Thyroid gland (tissue), 4 donors: Measurements from ENCODE around the gene COL28A1.

Source experiments
- POLR2A ChIP-seq, 2 donors: fragments of 450-650 bp; IDR thresholded peaks; one replicate each; pipeline ENCODE4 v1.6.1; 2017; ENCODE audit warnings: antibody characterized with exemption in 2 of 2, mild to moderate bottlenecking in 2 of 2, moderate library complexity in 1 of 2
- TF ChIP-seq, protein P1 (sequence below), 6 experiments: fragments of 200-600 bp in 3 of 6; fragments of 450-650 bp in 3 of 6; sonication (generic) in 3 of 6; IDR thresholded peaks; one replicate each; pipeline ENCODE4 v1.5.1; 2016 to 2019; ENCODE audit warnings: antibody characterized with exemption in 6 of 6, mild to moderate bottlenecking in 2 of 6, inconsistent platforms in 1 of 6, moderate library complexity in 1 of 6

DNA sequence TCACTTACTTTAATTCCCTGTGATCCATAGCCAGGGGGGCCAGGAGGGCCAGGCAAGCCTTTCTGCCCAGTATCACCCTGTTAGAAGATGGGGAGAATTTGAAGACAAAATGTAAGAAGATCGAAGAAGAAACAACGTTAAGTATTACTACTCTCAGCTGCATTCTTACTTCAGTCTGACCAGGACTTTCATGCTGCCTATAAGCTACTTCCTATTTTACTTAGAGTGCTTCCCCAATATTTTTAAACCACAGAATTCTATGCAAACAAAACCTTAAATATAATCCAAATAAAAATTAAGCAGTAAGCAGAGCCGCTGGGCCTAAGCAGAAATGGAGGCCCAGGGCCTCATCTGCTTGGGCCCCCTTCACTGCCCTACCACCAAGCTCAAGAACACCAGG lies 117.8 kb downstream of the COL28A1 start:
- TF ChIP-seq, protein P1, sequence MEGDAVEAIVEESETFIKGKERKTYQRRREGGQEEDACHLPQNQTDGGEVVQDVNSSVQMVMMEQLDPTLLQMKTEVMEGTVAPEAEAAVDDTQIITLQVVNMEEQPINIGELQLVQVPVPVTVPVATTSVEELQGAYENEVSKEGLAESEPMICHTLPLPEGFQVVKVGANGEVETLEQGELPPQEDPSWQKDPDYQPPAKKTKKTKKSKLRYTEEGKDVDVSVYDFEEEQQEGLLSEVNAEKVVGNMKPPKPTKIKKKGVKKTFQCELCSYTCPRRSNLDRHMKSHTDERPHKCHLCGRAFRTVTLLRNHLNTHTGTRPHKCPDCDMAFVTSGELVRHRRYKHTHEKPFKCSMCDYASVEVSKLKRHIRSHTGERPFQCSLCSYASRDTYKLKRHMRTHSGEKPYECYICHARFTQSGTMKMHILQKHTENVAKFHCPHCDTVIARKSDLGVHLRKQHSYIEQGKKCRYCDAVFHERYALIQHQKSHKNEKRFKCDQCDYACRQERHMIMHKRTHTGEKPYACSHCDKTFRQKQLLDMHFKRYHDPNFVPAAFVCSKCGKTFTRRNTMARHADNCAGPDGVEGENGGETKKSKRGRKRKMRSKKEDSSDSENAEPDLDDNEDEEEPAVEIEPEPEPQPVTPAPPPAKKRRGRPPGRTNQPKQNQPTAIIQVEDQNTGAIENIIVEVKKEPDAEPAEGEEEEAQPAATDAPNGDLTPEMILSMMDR (IDR thresholded peaks at IDR 0.05), result no peak
- no peak for TF ChIP-seq POLR2A (IDR thresholded peaks at IDR 0.05)
